K562 treated with DMSO at 1 percent for 48 hours (cell line): ENCODE data around the gene GALNT12. TPM values are rescaled to one million over a fixed set of nuclear protein-coding genes. Genes with fewer than 3 reads are reported as not detected.

Source experiments
- total RNA-seq: library from RNA; unstranded; fragments of 300-600 nt; gene quantifications from 2 replicates; pipeline ENCODE4 v1.2.3, GENCODE V29; 2022; ENCODE audit warnings: low replicate concordance; ENCODE audit errors: extremely low read depth

The GALNT12 gene
- total RNA-seq, result not detected in 2 replicates

GRCh38 chr9:98807070-98807813, at the start of gene GALNT12:
Gene GALNT12, plus strand, starts transcription at chr9:98807670. Its CDS starts 29 bp downstream, at chr9:98807699.

GRCh38 chr9:98796364-98797101, 10.9 kb upstream of the GALNT12 start, which contains the start of gene ANKS6:
Gene ANKS6, minus strand, starts transcription at chr9:98796555. Its CDS starts 64 bp downstream, at chr9:98796491.

Other genes with a start within 250 kb of the GALNT12 start
- gene GABBR2, start 98.7 kb upstream of the GALNT12 start, total RNA-seq, result not detected in 2 replicates
- gene ANKS6, start 11.1 kb upstream of the GALNT12 start, total RNA-seq, result not detected in 2 replicates
- gene COL15A1, start 136.2 kb downstream of the GALNT12 start, total RNA-seq, result not detected in 2 replicates